ENCODE measurements around the gene DNASE1L3.

- TF ChIP-seq CTCF (IDR thresholded peaks at IDR 0.05) (no peak), POLR2A (IDR thresholded peaks at IDR 0.05; ENCODE audit: low read depth) (no peak), EP300 (IDR thresholded peaks at IDR 0.05) (no peak), POLR2AphosphoS5 (IDR thresholded peaks at IDR 0.05) (no peak)
Observed at GRCh38 chr3:58163234-58163633, 47.5 kb downstream of the DNASE1L3 start.

Measured in esophagus muscularis mucosa (tissue), 4 donors.